ENCODE results near the gene BCL2L13.

DNA sequence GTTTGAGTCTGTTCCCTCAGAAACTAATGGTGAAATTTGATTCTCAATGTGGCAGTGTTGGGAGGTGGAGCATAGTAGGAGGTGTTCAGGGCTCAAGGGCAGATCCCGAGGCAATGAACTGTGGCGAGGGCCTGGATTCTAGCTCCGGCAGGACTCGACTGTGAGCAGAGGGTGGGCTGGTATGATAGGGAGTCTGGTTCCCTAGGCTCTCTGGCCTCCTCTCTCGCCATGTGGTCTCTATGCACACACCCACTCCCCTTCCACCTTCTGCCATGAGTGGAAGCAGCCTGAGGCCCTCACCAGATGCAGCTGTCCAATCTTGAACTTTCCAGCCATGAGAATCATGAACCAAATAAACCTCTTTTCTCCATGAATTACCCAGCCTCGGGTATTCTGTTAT is 42.3 kb upstream of the BCL2L13 start:
- no peak for TF ChIP-seq POLR2A (IDR thresholded peaks at IDR 0.05)
- TF ChIP-seq, protein P1, sequence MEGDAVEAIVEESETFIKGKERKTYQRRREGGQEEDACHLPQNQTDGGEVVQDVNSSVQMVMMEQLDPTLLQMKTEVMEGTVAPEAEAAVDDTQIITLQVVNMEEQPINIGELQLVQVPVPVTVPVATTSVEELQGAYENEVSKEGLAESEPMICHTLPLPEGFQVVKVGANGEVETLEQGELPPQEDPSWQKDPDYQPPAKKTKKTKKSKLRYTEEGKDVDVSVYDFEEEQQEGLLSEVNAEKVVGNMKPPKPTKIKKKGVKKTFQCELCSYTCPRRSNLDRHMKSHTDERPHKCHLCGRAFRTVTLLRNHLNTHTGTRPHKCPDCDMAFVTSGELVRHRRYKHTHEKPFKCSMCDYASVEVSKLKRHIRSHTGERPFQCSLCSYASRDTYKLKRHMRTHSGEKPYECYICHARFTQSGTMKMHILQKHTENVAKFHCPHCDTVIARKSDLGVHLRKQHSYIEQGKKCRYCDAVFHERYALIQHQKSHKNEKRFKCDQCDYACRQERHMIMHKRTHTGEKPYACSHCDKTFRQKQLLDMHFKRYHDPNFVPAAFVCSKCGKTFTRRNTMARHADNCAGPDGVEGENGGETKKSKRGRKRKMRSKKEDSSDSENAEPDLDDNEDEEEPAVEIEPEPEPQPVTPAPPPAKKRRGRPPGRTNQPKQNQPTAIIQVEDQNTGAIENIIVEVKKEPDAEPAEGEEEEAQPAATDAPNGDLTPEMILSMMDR (IDR thresholded peaks at IDR 0.05), result no peak

Data from stomach (tissue), 4 donors.